Breast epithelium (tissue), 3 donors: ENCODE measurements around the gene KBTBD7.

Source experiments
- CTCF ChIP-seq, 3 donors: fragments of 450-650 bp; IDR thresholded peaks; one replicate each; pipeline ENCODE4 v1.5.1; 2016 to 2017; ENCODE audit warnings: antibody characterized with exemption in 3 of 3, mild to moderate bottlenecking in 3 of 3, moderate library complexity in 3 of 3
- POLR2A ChIP-seq: fragments of 450-650 bp; IDR thresholded peaks from one replicate; pipeline ENCODE4 v1.6.1; 2016; ENCODE audit warnings: antibody characterized with exemption, mild to moderate bottlenecking, moderate library complexity

- TF ChIP-seq POLR2A, result no peak
- TF ChIP-seq CTCF (IDR thresholded peaks at IDR 0.05), result no peak
Measured at GRCh38 chr13:41162151-41162550, 32.2 kb downstream of the KBTBD7 start.
